Nephron progenitor cell (in vitro differentiated cells): ENCODE results near the gene MYO5B.

Source experiments
- DNase-seq: peaks from one replicate; pipeline ENCODE4 v3.0.0; 2021
- H3K27ac Mint-ChIP-seq: 2 replicates; pipeline ENCODE4 v1.8.0; 2021; ENCODE audit warnings: mild to moderate bottlenecking, moderate library complexity, mixed read lengths
- H3K27me3 Mint-ChIP-seq: 2 replicates; pipeline ENCODE4 v1.8.0; 2021; ENCODE audit warnings: mild to moderate bottlenecking, low read depth, mixed read lengths; ENCODE audit not compliant: poor library complexity
- H3K36me3 Mint-ChIP-seq: 2 replicates; pipeline ENCODE4 v1.8.0; 2021; ENCODE audit warnings: low read depth, mixed read lengths
- H3K4me1 Mint-ChIP-seq: 2 replicates; pipeline ENCODE4 v1.8.0; 2021; ENCODE audit warnings: mixed read lengths
- H3K4me3 Mint-ChIP-seq: 2 replicates; pipeline ENCODE4 v1.8.0; 2021; ENCODE audit warnings: mild to moderate bottlenecking, moderate library complexity, mixed read lengths
- H3K9me3 Mint-ChIP-seq: 2 replicates; pipeline ENCODE4 v1.8.0; 2021; ENCODE audit warnings: mild to moderate bottlenecking, moderate library complexity, mixed read lengths
- CTCF ChIP-seq: fragments of 200-600 bp; sonication (generic); IDR thresholded peaks from 2 replicates; pipeline ENCODE4 v1.5.0; 2021; ENCODE audit warnings: antibody characterized with exemption

Gene MYO5B

GRCh38 chr18:49819071-49819662, 375.8 kb downstream of the MYO5B start:
- no peak overlapping the region for H3K4me3 Mint-ChIP-seq
- peaks cover 3% of the 10 kb centered on the region for H3K27me3 Mint-ChIP-seq
- peaks cover 41% of the 10 kb centered on the region for H3K36me3 Mint-ChIP-seq
- no peak for DNase-seq
- H3K27ac Mint-ChIP-seq = no peak overlapping the region
- H3K4me1 Mint-ChIP-seq = peaks cover 7% of the 10 kb centered on the region
- TF ChIP-seq CTCF = no peak
- H3K9me3 Mint-ChIP-seq = peaks cover 7% of the 10 kb centered on the region

GRCh38 chr18:49817947-49818346, 377.0 kb downstream of the MYO5B start:
- no peak for TF ChIP-seq CTCF
- peaks cover 6% of the 10 kb centered on the region for H3K9me3 Mint-ChIP-seq
- DNase-seq = no peak
- H3K27ac Mint-ChIP-seq = no peak overlapping the region
- peaks cover 14% of the 10 kb centered on the region for H3K4me1 Mint-ChIP-seq
- peaks cover 3% of the 10 kb centered on the region for H3K27me3 Mint-ChIP-seq
- H3K36me3 Mint-ChIP-seq = peaks cover 39% of the 10 kb centered on the region
- H3K4me3 Mint-ChIP-seq = no peak overlapping the region

GRCh38 chr18:49815927-49816326, 379.0 kb downstream of the MYO5B start:
- H3K36me3 Mint-ChIP-seq = peaks cover 40% of the 10 kb centered on the region
- no peak for TF ChIP-seq CTCF

GRCh38 chr18:49814147-49814499, 380.8 kb downstream of the MYO5B start:
- Mint-ChIP-seq H3K4me3 (peak overlapping the region; percentile 97), H3K4me1 (peaks cover 35% of the 10 kb centered on the region), H3K27ac (peak overlapping the region; percentile 55), H3K36me3 (peaks cover 43% of the 10 kb centered on the region), H3K27me3 (peaks cover 4% of the 10 kb centered on the region), H3K9me3 (peaks cover 24% of the 10 kb centered on the region)
- DNase-seq = peak; percentile 64
- TF ChIP-seq CTCF = no peak

More at GRCh38 chr18:49815927-49816326, 379.0 kb downstream of the MYO5B start:
- Mint-ChIP-seq H3K4me1 (peaks cover 34% of the 10 kb centered on the region), H3K27ac (no peak overlapping the region), H3K9me3 (peaks cover 7% of the 10 kb centered on the region), H3K27me3 (no peaks in the 10 kb centered on the region), H3K4me3 (no peak overlapping the region)
- no peak for DNase-seq

GRCh38 chr18:49813319-49814146, 381.4 kb downstream of the MYO5B start, which contains the start of gene ACAA2:
TSS of gene ACAA2 (minus strand) at chr18:49813533. CDS start at chr18:49813484, 49 bp downstream.
- Mint-ChIP-seq H3K4me1 (peaks cover 35% of the 10 kb centered on the region), H3K9me3 (peaks cover 30% of the 10 kb centered on the region), H3K36me3 (peaks cover 47% of the 10 kb centered on the region), H3K4me3 (peak within 1 kb of the TSS; percentile 97), H3K27me3 (peaks cover 4% of the 10 kb centered on the region), H3K27ac (peak within 1 kb of the TSS; percentile 99)
- TF ChIP-seq CTCF = no peak
- peak; percentile 84 for DNase-seq

GRCh38 chr18:49813069-49813318, 382.0 kb downstream of the MYO5B start:
- Mint-ChIP-seq H3K27me3 (peaks cover 4% of the 10 kb centered on the region), H3K36me3 (peaks cover 47% of the 10 kb centered on the region), H3K9me3 (peaks cover 35% of the 10 kb centered on the region), H3K4me3 (peak overlapping the region; percentile 97), H3K27ac (peak overlapping the region; percentile 33), H3K4me1 (peaks cover 35% of the 10 kb centered on the region)
- DNase-seq = peak; percentile 41
- no peak for TF ChIP-seq CTCF
